Uterus (tissue), 2 donors: ENCODE results near the gene GPR161.

Experiments
- CTCF ChIP-seq, 4 experiments: fragments of 200-600 bp in 2 of 4; fragments of 450-650 bp in 2 of 4; sonication (generic) in 2 of 4; IDR thresholded peaks; one replicate each; pipeline ENCODE4 v1.5.1; 2016 to 2019; ENCODE audit warnings: antibody characterized with exemption in 4 of 4, mild to moderate bottlenecking in 2 of 4, moderate library complexity in 1 of 4
- POLR2A ChIP-seq, 2 donors: fragments of 450-650 bp; IDR thresholded peaks; one replicate each; pipeline ENCODE4 v1.6.1; 2016; ENCODE audit warnings: antibody characterized with exemption in 2 of 2, mild to moderate bottlenecking in 1 of 2, moderate library complexity in 1 of 2

DNA sequence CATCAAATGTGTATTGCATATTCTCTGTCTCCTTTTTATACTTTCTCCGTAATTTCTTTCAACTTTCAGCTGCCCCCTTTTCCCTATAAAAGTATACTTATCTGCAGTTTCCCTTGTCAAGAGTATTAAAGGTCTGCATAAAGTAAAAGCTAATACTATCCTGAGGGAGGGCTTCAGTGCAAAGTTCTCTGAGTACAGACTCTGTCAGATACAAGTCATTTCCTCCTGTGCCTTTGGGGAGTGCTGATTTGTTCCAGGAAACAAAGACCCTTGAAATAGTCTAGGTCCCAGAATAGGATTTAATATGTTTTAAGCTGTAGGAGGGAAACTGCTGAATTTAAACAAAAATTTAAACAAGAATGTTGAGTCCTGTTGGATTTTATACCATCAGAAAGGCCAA lies 11.7 kb downstream of the GPR161 start:
- TF ChIP-seq CTCF (IDR thresholded peaks at IDR 0.05) (no peak), POLR2A (IDR thresholded peaks at IDR 0.05) (no peak)
